Mucosa of descending colon (tissue), 3 donors: Measurements from ENCODE around the gene ECI2. TPM values are rescaled to one million over a fixed set of nuclear protein-coding genes. Genes with fewer than 3 reads are reported as not detected.
A peak's percentile ranks its signal among the peaks of the same experiment; 100 is the strongest.

Experiments
- ATAC-seq: fragments of 200-7000 bp; cut with Tn5 transposase; one replicate; pipeline ENCODE4 v1.9.1; 2020; ENCODE audit warnings: mild to moderate bottlenecking, moderate library complexity
- DNase-seq, 3 donors: peaks; one replicate each; pipeline ENCODE4 v3.0.0-alpha.2; 2020
- H3K36me3 ChIP-seq: fragments of 200-600 bp; one replicate; pipeline ENCODE4 v1.8.0; 2021; ENCODE audit warnings: low read depth, mild to moderate bottlenecking
- H3K4me1 ChIP-seq: fragments of 200-600 bp; one replicate; pipeline ENCODE4 v1.8.0; 2021; ENCODE audit warnings: low read depth, mild to moderate bottlenecking
- H3K4me3 ChIP-seq: fragments of 200-600 bp; one replicate; pipeline ENCODE4 v1.8.0; 2021; ENCODE audit warnings: mild to moderate bottlenecking
- H3K9me3 ChIP-seq: fragments of 200-600 bp; one replicate; pipeline ENCODE4 v1.8.0; 2021; ENCODE audit warnings: mild to moderate bottlenecking
- CTCF ChIP-seq: fragments of 200-600 bp; IDR thresholded peaks from one replicate; pipeline ENCODE4 v1.8.0; 2022; ENCODE audit warnings: antibody characterized with exemption, mild to moderate bottlenecking
- intact Hi-C, 2 donors: fragments of 100-400 bp; cut with DNase I in 1 of 2; cut with micrococcal nuclease in 1 of 2; formaldehyde crosslinking; loops; one replicate each; pipeline versions ENCODE4 v1.11.0 to v1.11.1; 2022; cut with DNase I, micrococcal nuclease
- total RNA-seq, 3 donors: library from RNA; stranded (reverse); fragmentation: NEBNext Ultra II Directional in 2 of 3; extraction: Animal tissue kit (Norgen Biotek cat#: 25700) in 2 of 3; gene quantifications; one replicate each; pipeline versions ENCODE4 v1.2.1 to v1.2.4, GENCODE V29; 2021 to 2023
- donor health status: DM: no; HTN: no; CAD: no; lungs with moderate emphysema.
- donor health status: DM: no; HTN: no; CAD: no.
- donor health status: DM: no; HTN: yes; CAD: no.

ECI2 gene
- total RNA-seq, 3 donors from 2014 or later = 56.3 to 92.3 (median 61.9) TPM

- H3K4me1 ChIP-seq = peaks cover 12% of the 10 kb centered on the region
- ATAC-seq = no peak
- no peak for DNase-seq
- H3K36me3 ChIP-seq = no peaks in the 10 kb centered on the region
- H3K4me3 ChIP-seq = no peak overlapping the region
- TF ChIP-seq CTCF = no peak
- H3K9me3 ChIP-seq = no peaks in the 10 kb centered on the region
- intact Hi-C loops = no loop called here
Measured at GRCh38 chr6:4139272-4139671, 3.9 kb upstream of the ECI2 start.

GRCh38 chr6:4138186-4138585 lies 2.8 kb upstream of the ECI2 start:
- intact Hi-C loops = no loop called here
- no peaks in the 10 kb centered on the region for H3K9me3 ChIP-seq
- H3K4me1 ChIP-seq = peaks cover 23% of the 10 kb centered on the region
- H3K4me3 ChIP-seq = no peak overlapping the region
- DNase-seq = no peak
- no peak for ATAC-seq
- TF ChIP-seq CTCF = no peak
- no peaks in the 10 kb centered on the region for H3K36me3 ChIP-seq

- ATAC-seq (no peak), DNase-seq (no peak)
- H3K4me3 ChIP-seq = peak overlapping the region; percentile 16
- no peak for TF ChIP-seq CTCF
- no peaks in the 10 kb centered on the region for H3K9me3 ChIP-seq
- intact Hi-C loops = no loop called here
- peaks cover 24% of the 10 kb centered on the region for H3K4me1 ChIP-seq
- no peaks in the 10 kb centered on the region for H3K36me3 ChIP-seq
Measured at GRCh38 chr6:4136354-4136831, 1.0 kb upstream of the ECI2 start.

GRCh38 chr6:4135665-4136353 lies 434 bp upstream of the ECI2 start:
- Histone ChIP-seq H3K4me3 (peak overlapping the region; percentile 16), H3K36me3 (no peaks in the 10 kb centered on the region), H3K4me1 (peaks cover 24% of the 10 kb centered on the region), H3K9me3 (no peaks in the 10 kb centered on the region)
- ATAC-seq (peak; percentile 93), DNase-seq (peak; percentile 97 to 99 (median 98))
- no peak for TF ChIP-seq CTCF
- intact Hi-C loops = no loop called here

- peak; percentile 58 to 64 (median 58) for DNase-seq
- no peak for TF ChIP-seq CTCF
- intact Hi-C loops = no loop called here
- H3K36me3 ChIP-seq = no peaks in the 10 kb centered on the region
- no peak for ATAC-seq
- H3K4me3 ChIP-seq = no peak overlapping the region
- H3K4me1 ChIP-seq = peaks cover 24% of the 10 kb centered on the region
- H3K9me3 ChIP-seq = no peaks in the 10 kb centered on the region
Measured at GRCh38 chr6:4133941-4134838, 1.2 kb downstream of the ECI2 start.
